ENCODE results near the gene BACE2. TPM values are rescaled to one million over a fixed set of nuclear protein-coding genes. Genes with fewer than 3 reads are reported as not detected.

Gene BACE2
- polyA plus RNA-seq, 1 donor from 2014 or later: 0.32 TPM

- Histone ChIP-seq H2AFZ (ENCODE audit: low read depth, low read length) (no peak overlapping the region), H3K79me2 (replicated peaks; ENCODE audit: insufficient read depth, low read length) (no peaks in the 10 kb centered on the region), H3K27me3 (ENCODE audit: insufficient read depth, low read depth, low read length) (no peaks in the 10 kb centered on the region), H3K4me3 (ENCODE audit: low read length) (no peak overlapping the region), H3K9ac (ENCODE audit: low read length) (no peak overlapping the region), H3K36me3 (ENCODE audit: insufficient read depth, low read length) (no peaks in the 10 kb centered on the region), H4K20me1 (ENCODE audit: insufficient read depth) (no peaks in the 10 kb centered on the region), H3F3A (ENCODE audit: insufficient read depth, low read length, poor library complexity, severe bottlenecking) (no peaks in the 10 kb centered on the region), H3K27ac (ENCODE audit: low read length) (no peak overlapping the region), H3K9me2 (ENCODE audit: insufficient read depth, low read length) (no peaks in the 10 kb centered on the region), H3K9me3 (ENCODE audit: low read length) (no peaks in the 10 kb centered on the region), H3K4me2 (ENCODE audit: low read length) (no peak overlapping the region)
- TF ChIP-seq MXI1 (conservative IDR thresholded peaks at IDR 0.05; ENCODE audit: poor library complexity, severe bottlenecking) (no peak), SMC3 (conservative IDR thresholded peaks at IDR 0.05; ENCODE audit: poor library complexity) (no peak), RAD21 (conservative IDR thresholded peaks at IDR 0.05) (no peak), EP300 (conservative IDR thresholded peaks at IDR 0.05; ENCODE audit: poor library complexity, severe bottlenecking) (no peak), CTCF (IDR thresholded peaks at IDR 0.05; ENCODE audit: poor library complexity, severe bottlenecking) (no peak), TAF1 (IDR thresholded peaks at IDR 0.05; ENCODE audit: low read depth) (no peak), EZH2 (IDR thresholded peaks at IDR 0.05; ENCODE audit: borderline replicate concordance, insufficient read depth, low read length, poor library complexity, severe bottlenecking) (no peak), POLR2AphosphoS5 (IDR thresholded peaks at IDR 0.05) (no peak)
- TF ChIP-seq, protein P1, sequence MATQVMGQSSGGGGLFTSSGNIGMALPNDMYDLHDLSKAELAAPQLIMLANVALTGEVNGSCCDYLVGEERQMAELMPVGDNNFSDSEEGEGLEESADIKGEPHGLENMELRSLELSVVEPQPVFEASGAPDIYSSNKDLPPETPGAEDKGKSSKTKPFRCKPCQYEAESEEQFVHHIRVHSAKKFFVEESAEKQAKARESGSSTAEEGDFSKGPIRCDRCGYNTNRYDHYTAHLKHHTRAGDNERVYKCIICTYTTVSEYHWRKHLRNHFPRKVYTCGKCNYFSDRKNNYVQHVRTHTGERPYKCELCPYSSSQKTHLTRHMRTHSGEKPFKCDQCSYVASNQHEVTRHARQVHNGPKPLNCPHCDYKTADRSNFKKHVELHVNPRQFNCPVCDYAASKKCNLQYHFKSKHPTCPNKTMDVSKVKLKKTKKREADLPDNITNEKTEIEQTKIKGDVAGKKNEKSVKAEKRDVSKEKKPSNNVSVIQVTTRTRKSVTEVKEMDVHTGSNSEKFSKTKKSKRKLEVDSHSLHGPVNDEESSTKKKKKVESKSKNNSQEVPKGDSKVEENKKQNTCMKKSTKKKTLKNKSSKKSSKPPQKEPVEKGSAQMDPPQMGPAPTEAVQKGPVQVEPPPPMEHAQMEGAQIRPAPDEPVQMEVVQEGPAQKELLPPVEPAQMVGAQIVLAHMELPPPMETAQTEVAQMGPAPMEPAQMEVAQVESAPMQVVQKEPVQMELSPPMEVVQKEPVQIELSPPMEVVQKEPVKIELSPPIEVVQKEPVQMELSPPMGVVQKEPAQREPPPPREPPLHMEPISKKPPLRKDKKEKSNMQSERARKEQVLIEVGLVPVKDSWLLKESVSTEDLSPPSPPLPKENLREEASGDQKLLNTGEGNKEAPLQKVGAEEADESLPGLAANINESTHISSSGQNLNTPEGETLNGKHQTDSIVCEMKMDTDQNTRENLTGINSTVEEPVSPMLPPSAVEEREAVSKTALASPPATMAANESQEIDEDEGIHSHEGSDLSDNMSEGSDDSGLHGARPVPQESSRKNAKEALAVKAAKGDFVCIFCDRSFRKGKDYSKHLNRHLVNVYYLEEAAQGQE (IDR thresholded peaks at IDR 0.05; ENCODE audit: borderline replicate concordance): no peak
Observed at GRCh38 chr21:41142051-41142795, 25.7 kb upstream of the BACE2 start.

DNA sequence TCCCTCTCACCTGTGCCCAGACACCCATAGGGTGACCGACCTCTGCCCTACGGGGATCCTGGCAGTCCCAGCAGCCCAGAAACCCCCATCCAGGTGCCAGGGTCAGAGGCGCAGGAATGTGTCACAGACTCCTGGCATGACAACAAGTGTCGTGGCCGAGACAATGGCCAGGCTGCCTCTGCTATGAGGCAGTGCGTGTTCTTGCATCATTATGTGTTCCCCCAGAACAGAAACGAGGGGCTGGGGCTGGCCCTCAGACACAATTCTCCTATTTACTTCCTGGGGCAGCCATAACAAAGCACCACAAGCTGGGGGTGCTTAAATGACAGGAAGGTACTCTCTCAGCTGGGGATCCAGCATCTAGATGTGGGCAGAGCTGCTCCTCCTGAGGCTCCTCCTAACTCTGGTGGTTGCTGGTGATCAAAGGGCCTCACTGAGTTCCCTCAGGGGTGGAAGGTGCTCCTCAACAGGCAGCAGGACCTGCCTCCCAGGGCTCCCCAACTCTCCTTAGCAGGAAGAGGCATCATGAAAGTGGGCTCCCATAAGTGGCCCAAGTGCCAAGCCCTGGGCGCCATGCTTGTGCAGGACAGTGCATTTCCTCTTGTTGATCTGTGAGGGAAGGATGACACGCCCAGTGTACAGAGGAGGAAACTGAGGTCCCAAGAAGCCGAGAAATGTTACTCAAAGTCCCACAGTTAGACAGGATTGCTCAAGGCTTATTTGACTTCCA lies 24.2 kb upstream of the BACE2 start:
- Histone ChIP-seq H3K36me3 (ENCODE audit: insufficient read depth, low read length) (no peaks in the 10 kb centered on the region), H2AFZ (ENCODE audit: low read depth, low read length) (no peak overlapping the region), H3F3A (ENCODE audit: insufficient read depth, low read length, poor library complexity, severe bottlenecking) (no peaks in the 10 kb centered on the region), H3K79me2 (replicated peaks; ENCODE audit: insufficient read depth, low read length) (no peaks in the 10 kb centered on the region), H3K9me2 (ENCODE audit: insufficient read depth, low read length) (no peaks in the 10 kb centered on the region), H3K9ac (ENCODE audit: low read length) (no peak overlapping the region), H3K27me3 (ENCODE audit: insufficient read depth, low read depth, low read length) (no peaks in the 10 kb centered on the region), H3K4me3 (ENCODE audit: low read length) (no peak overlapping the region), H3K4me2 (ENCODE audit: low read length) (no peak overlapping the region), H3K9me3 (ENCODE audit: low read length) (no peaks in the 10 kb centered on the region), H3K27ac (ENCODE audit: low read length) (no peak overlapping the region), H4K20me1 (ENCODE audit: insufficient read depth) (no peaks in the 10 kb centered on the region)
- no peak for TF ChIP-seq MXI1 (conservative IDR thresholded peaks at IDR 0.05; ENCODE audit: poor library complexity, severe bottlenecking)
- TF ChIP-seq POLR2AphosphoS5 (IDR thresholded peaks at IDR 0.05): no peak
- TF ChIP-seq RAD21 (conservative IDR thresholded peaks at IDR 0.05): no peak
- TF ChIP-seq TAF1 (IDR thresholded peaks at IDR 0.05; ENCODE audit: low read depth): no peak
- no peak for TF ChIP-seq CTCF (IDR thresholded peaks at IDR 0.05; ENCODE audit: poor library complexity, severe bottlenecking)
- TF ChIP-seq, protein P1 (IDR thresholded peaks at IDR 0.05; ENCODE audit: borderline replicate concordance): no peak
- TF ChIP-seq SMC3 (conservative IDR thresholded peaks at IDR 0.05; ENCODE audit: poor library complexity): no peak
- TF ChIP-seq EZH2 (IDR thresholded peaks at IDR 0.05; ENCODE audit: borderline replicate concordance, insufficient read depth, low read length, poor library complexity, severe bottlenecking): no peak
- no peak for TF ChIP-seq EP300 (conservative IDR thresholded peaks at IDR 0.05; ENCODE audit: poor library complexity, severe bottlenecking)
